Activated T-helper 1 cell treated with Interleukin-2 at 50 U/mL for 16 hours (primary cell): ENCODE results near the gene PRM2.

ENCODE experiments used
- DNase-seq: peaks from one replicate; pipeline ENCODE4 v3.0.0-alpha.2; 2020; ENCODE audit warnings: low read depth

The PRM2 gene

DNA sequence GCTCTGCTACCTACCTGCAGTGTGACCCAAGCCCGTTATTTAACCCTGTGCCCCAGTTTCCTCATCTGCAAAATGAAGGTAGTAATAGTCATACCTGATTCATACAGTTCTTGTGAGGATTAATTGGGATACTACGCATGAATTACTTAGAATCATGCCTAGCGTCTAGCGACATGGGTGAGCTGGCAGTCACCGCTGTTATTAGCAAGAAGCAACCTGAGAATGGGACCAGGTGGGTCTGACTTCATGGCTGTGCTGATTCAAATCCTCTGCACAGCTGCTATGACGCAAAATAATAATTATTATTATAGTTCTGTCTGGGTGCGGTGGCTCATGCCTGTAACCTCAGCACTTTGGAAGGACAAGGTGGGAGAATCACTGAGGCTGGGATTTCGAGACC is 28.1 kb downstream of the PRM2 start:
- DNase-seq, result no peak

DNA sequence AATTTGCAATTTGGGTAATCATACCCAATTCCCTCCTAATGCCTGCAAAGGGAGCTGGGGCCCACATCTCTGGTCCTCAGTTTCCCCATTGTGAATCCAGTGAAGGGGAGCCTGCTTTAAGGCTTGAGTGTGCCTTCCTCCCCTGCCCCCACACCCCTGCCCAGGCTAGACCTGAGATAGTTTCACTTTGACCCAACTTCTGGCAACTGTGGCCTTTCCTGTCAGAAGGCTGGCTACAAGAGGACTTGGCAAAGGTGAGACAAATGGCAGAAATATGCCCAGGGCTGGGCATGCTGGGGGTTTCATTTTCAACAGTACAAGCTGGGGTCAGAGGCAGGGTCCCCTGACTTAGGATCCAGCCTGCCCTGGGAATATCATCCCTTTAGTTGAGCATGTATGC is 30.3 kb downstream of the PRM2 start:
- no peak for DNase-seq

GRCh38 chr16:11245222-11245737 is 31.0 kb downstream of the PRM2 start:
- DNase-seq, result no peak

GRCh38 chr16:11242658-11243057 is 33.6 kb downstream of the PRM2 start:
- no peak for DNase-seq

- no peak for DNase-seq
These were observed 34.6 kb downstream of the PRM2 start for GRCh38 chr16:11241480-11242204.

DNA sequence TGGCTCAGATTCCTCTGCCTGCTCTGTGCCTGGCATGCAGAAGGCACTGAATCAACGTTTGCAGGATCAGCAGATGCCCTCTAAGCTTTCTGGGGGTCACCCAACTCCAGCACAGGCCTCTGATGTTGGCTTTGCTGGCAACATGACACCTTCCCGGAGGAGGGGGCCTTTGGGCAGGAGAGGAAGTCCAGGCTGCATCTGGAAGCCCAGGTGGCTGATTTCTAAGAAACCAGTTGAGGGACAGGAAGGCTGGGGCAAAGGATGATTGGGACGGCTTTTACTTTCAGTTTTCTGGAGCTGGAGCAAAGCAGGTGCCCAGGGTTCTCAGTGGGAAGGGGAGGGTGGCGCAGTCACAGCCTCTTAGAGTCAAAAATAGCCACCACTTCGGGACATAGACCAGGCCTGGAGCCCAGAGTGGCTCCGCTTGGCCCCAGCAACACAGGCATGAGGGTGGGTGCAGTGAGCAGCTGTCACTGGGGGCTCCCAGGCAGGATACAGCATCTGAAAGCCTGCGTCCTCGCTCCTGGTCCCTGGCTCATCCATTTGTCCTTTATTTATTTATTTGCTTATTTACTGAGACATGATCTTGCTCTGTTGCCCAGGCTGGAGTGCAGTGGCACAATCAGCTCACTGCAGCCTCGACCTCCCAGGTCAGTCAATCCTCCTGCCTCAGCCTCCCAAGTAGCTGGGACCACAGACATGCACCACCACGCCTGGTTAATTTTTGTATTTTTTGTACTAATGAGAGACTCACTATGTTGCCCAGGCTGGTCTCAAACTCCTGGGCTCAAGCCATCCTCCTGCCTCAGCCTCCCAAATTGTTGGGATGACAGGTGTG is 35.4 kb downstream of the PRM2 start:
- DNase-seq, result no peak

GRCh38 chr16:11239644-11240632 is 36.3 kb downstream of the PRM2 start:
- no peak for DNase-seq

DNA sequence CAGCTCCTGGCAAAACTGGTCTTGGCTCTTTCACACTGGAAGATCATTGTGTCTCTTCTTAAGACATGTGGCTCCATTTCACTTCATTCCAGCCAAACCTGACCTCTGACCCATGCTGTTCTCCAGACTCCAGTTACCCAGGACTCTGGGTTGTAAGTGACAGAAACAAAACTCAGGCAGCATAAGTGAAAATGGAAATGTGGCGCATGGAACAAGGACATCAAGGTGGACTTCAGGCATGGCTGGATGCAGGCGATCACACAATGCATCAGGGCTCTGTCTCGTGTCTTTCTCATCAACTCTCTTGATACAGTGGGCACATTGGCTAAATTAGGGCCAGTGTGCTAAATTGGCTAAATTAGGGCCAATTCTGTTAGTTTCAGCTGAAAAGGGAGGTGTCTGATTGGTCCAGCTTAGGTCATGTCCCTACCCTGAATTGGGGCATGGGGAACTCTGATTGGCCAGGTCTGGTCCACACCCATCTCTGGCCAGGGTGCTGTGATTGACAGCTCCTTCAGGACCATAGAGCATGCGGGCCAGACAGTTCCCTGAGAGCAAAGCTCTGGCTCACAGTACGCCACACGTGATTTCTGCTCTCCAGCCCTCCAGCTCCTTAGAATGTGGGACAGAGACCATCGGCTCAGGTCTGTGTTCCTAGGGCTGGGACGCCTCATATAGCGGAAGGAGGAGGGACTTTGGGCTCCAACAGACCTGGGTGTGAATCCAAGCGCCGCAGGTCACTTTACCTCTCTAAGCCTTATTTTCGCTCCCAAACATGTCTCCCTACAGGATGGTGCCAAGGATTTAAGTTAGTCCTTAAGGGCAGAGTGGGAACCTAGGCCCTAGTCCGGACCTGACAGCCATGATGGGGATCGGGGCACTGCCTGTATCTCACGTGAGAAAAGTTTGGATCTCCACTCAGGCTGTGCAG is 37.7 kb downstream of the PRM2 start:
- no peak for DNase-seq

DNA sequence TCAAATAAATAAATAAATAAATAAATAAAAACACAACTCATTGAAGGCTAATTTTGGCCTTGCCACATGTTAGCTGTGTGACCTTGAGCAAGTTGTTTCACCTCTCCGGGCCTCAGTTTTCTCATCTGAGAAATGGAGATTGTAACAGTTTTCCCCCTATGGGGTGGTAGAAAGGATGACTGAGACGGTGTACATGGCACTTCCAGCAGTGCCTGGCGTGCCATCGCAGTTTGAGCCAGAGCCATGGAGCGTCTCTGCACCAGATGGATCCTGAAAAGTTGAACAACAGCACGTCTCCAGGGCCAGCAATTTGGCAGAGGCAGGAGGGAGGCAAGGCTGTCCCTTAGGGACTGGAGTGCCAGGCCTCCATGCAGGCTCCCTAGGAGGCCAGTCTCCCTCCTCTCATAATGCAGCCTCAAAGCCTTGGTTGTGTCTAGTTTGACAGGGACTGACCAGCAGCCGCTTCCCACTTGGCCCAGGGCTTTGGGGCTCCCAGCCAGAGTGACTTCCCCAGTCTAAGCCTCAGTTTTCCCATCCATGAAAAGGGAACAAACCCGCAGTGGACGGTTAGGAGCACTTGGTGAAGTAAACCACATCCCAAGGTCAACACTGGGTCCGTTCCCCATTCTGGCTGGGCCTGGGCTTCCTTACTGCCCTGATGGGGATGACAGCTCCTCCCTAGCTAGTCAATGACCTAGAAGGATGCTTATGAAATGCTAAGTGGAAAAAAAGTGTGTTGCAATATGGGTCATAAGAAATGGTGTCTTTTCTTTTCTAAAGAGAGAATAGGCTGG is 39.6 kb downstream of the PRM2 start:
- no peak for DNase-seq

- no peak for DNase-seq
These were observed 40.6 kb downstream of the PRM2 start for GRCh38 chr16:11235703-11235991.

DNA sequence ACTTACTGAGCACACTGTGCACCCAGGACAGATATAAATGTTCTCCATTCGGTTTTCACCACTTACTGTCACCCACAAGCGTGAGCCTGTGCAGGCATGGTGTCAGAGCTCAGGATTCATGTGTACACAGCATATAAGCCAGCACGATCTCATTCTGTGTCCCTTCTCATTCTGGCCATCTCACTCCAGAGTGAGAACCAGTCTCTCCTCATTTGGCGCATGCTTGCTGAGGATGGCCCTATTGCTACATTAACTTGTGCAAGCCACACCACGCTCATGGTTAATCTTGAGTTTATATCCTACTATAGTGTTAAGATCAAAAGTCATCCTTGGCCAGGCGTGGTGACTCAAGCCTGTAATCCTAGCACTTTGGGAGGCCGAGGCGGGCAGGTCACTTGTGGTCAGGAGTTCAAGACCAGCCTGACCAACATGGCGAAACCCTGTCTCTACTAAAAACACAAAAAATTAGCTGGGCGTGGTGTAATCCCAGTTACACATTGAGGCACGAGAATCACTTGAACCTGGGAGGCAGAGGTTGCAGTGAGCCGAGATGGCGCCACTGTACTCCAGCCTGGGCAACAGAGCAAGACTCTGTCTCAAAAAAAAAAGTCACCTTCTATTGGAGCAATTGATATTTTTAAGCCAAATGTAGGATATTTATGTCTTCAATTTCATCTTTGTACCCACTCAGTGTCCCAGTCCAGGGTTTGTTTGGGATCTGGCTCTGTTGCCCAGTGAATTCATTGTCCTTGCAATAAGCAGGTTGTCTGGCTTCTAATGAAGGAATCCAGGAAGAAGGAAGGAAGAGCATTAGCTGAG is 41.2 kb downstream of the PRM2 start:
- DNase-seq, result no peak

- DNase-seq, result peak; percentile 38
These were observed 42.4 kb downstream of the PRM2 start for GRCh38 chr16:11233727-11234376.

GRCh38 chr16:11232852-11233726 is 43.2 kb downstream of the PRM2 start:
- DNase-seq, result peak; percentile 85

GRCh38 chr16:11232302-11232851 is 43.9 kb downstream of the PRM2 start:
- DNase-seq, result no peak

GRCh38 chr16:11231367-11231970 is 44.8 kb downstream of the PRM2 start:
- no peak for DNase-seq

GRCh38 chr16:11229906-11230305 is 46.4 kb downstream of the PRM2 start:
- no peak for DNase-seq

GRCh38 chr16:11229432-11229831 is 46.8 kb downstream of the PRM2 start:
- no peak for DNase-seq
